Measurements from ENCODE around the gene PRDM16.

DNA sequence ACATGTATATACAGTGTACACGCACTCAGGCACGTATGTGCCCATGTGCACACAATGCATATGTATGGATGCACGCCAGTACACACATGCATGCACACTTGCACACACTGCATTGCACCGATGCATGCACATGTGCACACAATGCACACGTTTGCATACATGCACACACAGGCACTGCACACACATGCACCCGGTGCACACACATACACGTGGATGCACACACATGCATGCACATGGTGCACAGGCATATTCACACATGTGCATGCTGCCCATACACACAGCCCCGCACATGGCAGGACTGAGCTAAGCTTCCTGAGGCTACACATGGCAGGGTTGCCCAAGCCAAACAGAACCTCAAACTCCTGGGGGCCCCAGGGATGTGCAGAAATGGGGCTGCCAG is 405.0 kb downstream of the PRDM16 start:
- TF ChIP-seq, protein P1, sequence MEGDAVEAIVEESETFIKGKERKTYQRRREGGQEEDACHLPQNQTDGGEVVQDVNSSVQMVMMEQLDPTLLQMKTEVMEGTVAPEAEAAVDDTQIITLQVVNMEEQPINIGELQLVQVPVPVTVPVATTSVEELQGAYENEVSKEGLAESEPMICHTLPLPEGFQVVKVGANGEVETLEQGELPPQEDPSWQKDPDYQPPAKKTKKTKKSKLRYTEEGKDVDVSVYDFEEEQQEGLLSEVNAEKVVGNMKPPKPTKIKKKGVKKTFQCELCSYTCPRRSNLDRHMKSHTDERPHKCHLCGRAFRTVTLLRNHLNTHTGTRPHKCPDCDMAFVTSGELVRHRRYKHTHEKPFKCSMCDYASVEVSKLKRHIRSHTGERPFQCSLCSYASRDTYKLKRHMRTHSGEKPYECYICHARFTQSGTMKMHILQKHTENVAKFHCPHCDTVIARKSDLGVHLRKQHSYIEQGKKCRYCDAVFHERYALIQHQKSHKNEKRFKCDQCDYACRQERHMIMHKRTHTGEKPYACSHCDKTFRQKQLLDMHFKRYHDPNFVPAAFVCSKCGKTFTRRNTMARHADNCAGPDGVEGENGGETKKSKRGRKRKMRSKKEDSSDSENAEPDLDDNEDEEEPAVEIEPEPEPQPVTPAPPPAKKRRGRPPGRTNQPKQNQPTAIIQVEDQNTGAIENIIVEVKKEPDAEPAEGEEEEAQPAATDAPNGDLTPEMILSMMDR (conservative IDR thresholded peaks at IDR 0.05) = no peak
- no peak for TF ChIP-seq ZFX (IDR thresholded peaks at IDR 0.05)

Data from C4-2B (cell line).